ENCODE data around the gene CPAMD8. TPM values are rescaled to one million over a fixed set of nuclear protein-coding genes. Genes with fewer than 3 reads are reported as not detected.

Gene CPAMD8
- total and polyA plus RNA-seq, 9 of the 15 experiments (the other 6 are each of a cell fraction or from before 2014, with no cell fraction given): 0.20 to 2.1 (median 1.3) TPM

- DNase-seq (ENCODE audit: extremely low read depth in 1 of 4, low spot score in 3 of 4) (no peak), ATAC-seq (no peak), FAIRE-seq (no peak)
- Histone ChIP-seq H3K4me3 (no peak overlapping the region), H3K4me1 (replicated peaks in 1 of 2; ENCODE audit: control insufficient read depth in 2 of 2, insufficient read depth in 2 of 2, low read length in 2 of 2) (peaks cover 0 to 6% of the 10 kb centered on the region in 2 experiments; a peak in 1 of 5 replicates), H3K79me2 (ENCODE audit: control insufficient read depth, insufficient read depth, low read length) (no peaks in the 10 kb centered on the region), H3K27me3 (ENCODE audit: control insufficient read depth in 2 of 2, insufficient read depth in 2 of 2, low read length in 2 of 2) (no peaks in the 10 kb centered on the region), H3K36me3 (ENCODE audit: control insufficient read depth, insufficient read depth, low read length) (peaks cover 96% of the 10 kb centered on the region), H3K9me1 (ENCODE audit: control insufficient read depth, insufficient read depth, low read length) (peaks cover 7% of the 10 kb centered on the region), H3K9me3 (replicated peaks; ENCODE audit: control insufficient read depth, insufficient read depth, low read depth, low read length) (no peaks in the 10 kb centered on the region), H3K9ac (ENCODE audit: insufficient read depth in 1 of 2, low read depth in 2 of 2, low read length in 2 of 2) (no peak overlapping the region), H3K4me2 (ENCODE audit: insufficient read depth, low read length) (no peak overlapping the region), H2AFZ (ENCODE audit: low read depth, low read length) (no peak overlapping the region), H3K27ac (ENCODE audit: extremely low read depth, low read depth, low read length) (no peak overlapping the region), H4K20me1 (replicated peaks; ENCODE audit: control insufficient read depth, insufficient read depth, low read length) (no peaks in the 10 kb centered on the region)
- intact Hi-C loops (cut with micrococcal nuclease): no loop called here
- WGBS (ENCODE audit: insufficient coverage, low coverage, missing lambda C conversion rate): 98% methylated on average over 4 of the region's 4 CpGs
- CTCF ChIA-PET (ENCODE audit: low intra/inter-chr PET ratio): no interaction called here
- in situ Hi-C loops (cut with MboI): no loop called here
- POLR2A ChIA-PET: interaction anchor here (1.2 kb wide), 2 partner anchors 11 to 37 kb away, joined by 4 to 5 read pairs; no protein-coding TSS in a partner anchor
- BruUV-seq (replicated peaks): no TSS peak
- TF ChIP-seq KHSRP (IDR thresholded peaks at IDR 0.05) (no peak), ZNF79 (CRISPR knock-in tag; IDR thresholded peaks at IDR 0.05; ENCODE audit: low read depth) (no peak), RAD21 (CRISPR knock-in tag; conservative IDR thresholded peaks at IDR 0.05 in 1 of 2, IDR thresholded peaks at IDR 0.05 in 1 of 2) (no peak), FOXA1 (IDR thresholded peaks at IDR 0.05; ENCODE audit: borderline replicate concordance) (no peak), MITF (IDR thresholded peaks at IDR 0.05) (no peak), SUPT5H (IDR thresholded peaks at IDR 0.05) (no peak)
Observed at GRCh38 chr19:16850133-16850532, 176.5 kb downstream of the CPAMD8 start.
